Measurements from ENCODE around the gene SLC8B1.
"Not testable (repeated sequence)": the region's sequence is repeated elsewhere in the genome, so short reads cannot be mapped to it uniquely, and the experiment has no call there.

- TF ChIP-seq CTCF (IDR thresholded peaks at IDR 0.05; ENCODE audit: low read depth, low read length, missing input control); MAX (IDR thresholded peaks at IDR 0.05); SP1 (IDR thresholded peaks at IDR 0.05): not testable (repeated sequence)
Measured at GRCh38 chr12:113354192-113354591, 19.3 kb upstream of the SLC8B1 start.
